SK-N-SH treated with all-trans-retinoic acid at 6 μM for 48 hours (cell line): ENCODE measurements around the gene PACSIN3.

Experiments
- ATAC-seq: fragments of 200-7000 bp; cut with Tn5 transposase; 3 replicates; pipeline ENCODE4 v1.9.1; 2020; ENCODE audit warnings: mild to moderate bottlenecking, moderate library complexity
- ARNTL ChIP-seq: fragments of 450-650 bp; formaldehyde crosslinking; IDR thresholded peaks from 2 replicates; pipeline ENCODE4 v1.5.0; 2020; ENCODE audit warnings: low read depth, mild to moderate bottlenecking, moderate library complexity, borderline replicate concordance
- BACH2 ChIP-seq: fragments of 250-450 bp; sonication (Bioruptor Pico); IDR thresholded peaks from 2 replicates; pipeline ENCODE4 v1.9.0; 2021; ENCODE audit warnings: mild to moderate bottlenecking, borderline replicate concordance
- CREB5 ChIP-seq: fragments of 250-450 bp; sonication (Bioruptor Pico); IDR thresholded peaks from 2 replicates; pipeline ENCODE4 v1.5.1; 2020; ENCODE audit warnings: low read depth, mild to moderate bottlenecking, moderate library complexity
- CSDC2 ChIP-seq: fragments of 250-450 bp; sonication (Bioruptor Pico); IDR thresholded peaks from 2 replicates; pipeline ENCODE4 v1.5.0; 2020; ENCODE audit warnings: mild to moderate bottlenecking, moderate library complexity
- GLIS3 ChIP-seq: fragments of 250-450 bp; sonication (Bioruptor Pico); IDR thresholded peaks from 2 replicates; pipeline ENCODE4 v1.5.0; 2020; ENCODE audit warnings: mild to moderate bottlenecking, moderate library complexity
- ISL1 ChIP-seq: fragments of 250-450 bp; sonication (Bioruptor Pico); IDR thresholded peaks from 2 replicates; pipeline ENCODE4 v2.1.2; 2022; ENCODE audit warnings: mild to moderate bottlenecking, moderate library complexity
- PPARA ChIP-seq: fragments of 250-450 bp; sonication (Bioruptor Pico); IDR thresholded peaks from 2 replicates; pipeline ENCODE4 v1.5.0; 2020; ENCODE audit warnings: mild to moderate bottlenecking, borderline replicate concordance
- RARB ChIP-seq: fragments of 250-450 bp; sonication (Bioruptor Pico); IDR thresholded peaks from 2 replicates; pipeline ENCODE4 v1.8.0; 2021; ENCODE audit warnings: mild to moderate bottlenecking, moderate library complexity
- SNAI2 ChIP-seq: fragments of 250-450 bp; sonication (Bioruptor Pico); IDR thresholded peaks from 2 replicates; pipeline ENCODE4 v1.5.0; 2020; ENCODE audit warnings: mild to moderate bottlenecking, moderate library complexity
- TCF4 ChIP-seq: fragments of 250-450 bp; sonication (Bioruptor Pico); IDR thresholded peaks from 2 replicates; pipeline ENCODE4 v1.8.0; 2021; ENCODE audit warnings: mild to moderate bottlenecking, moderate library complexity, borderline replicate concordance
- TOX ChIP-seq: fragments of 250-450 bp; sonication (Bioruptor Pico); IDR thresholded peaks from 2 replicates; pipeline ENCODE4 v1.8.0; 2021; ENCODE audit warnings: mild to moderate bottlenecking, moderate library complexity, borderline replicate concordance
- TSHZ2 ChIP-seq: fragments of 250-450 bp; sonication (Bioruptor Pico); IDR thresholded peaks from 2 replicates; pipeline ENCODE4 v1.5.0; 2020; ENCODE audit warnings: mild to moderate bottlenecking, moderate library complexity
- ZC3H10 ChIP-seq: fragments of 250-450 bp; sonication (Bioruptor Pico); IDR thresholded peaks from 2 replicates; pipeline ENCODE4 v1.5.1; 2021; ENCODE audit warnings: mild to moderate bottlenecking, moderate library complexity
- ZFP3 ChIP-seq: fragments of 250-450 bp; sonication (Bioruptor Pico); IDR thresholded peaks from 2 replicates; pipeline ENCODE4 v1.5.0; 2020; ENCODE audit warnings: mild to moderate bottlenecking, moderate library complexity
- ZNF8 ChIP-seq: fragments of 450-650 bp; formaldehyde crosslinking; IDR thresholded peaks from 2 replicates; pipeline ENCODE4 v1.5.0; 2020; ENCODE audit warnings: mild to moderate bottlenecking, moderate library complexity
- TF ChIP-seq, protein P1 (sequence below): fragments of 250-450 bp; sonication (Bioruptor Pico); IDR thresholded peaks from 2 replicates; pipeline ENCODE4 v1.8.0; 2021; ENCODE audit warnings: low read depth, mild to moderate bottlenecking, moderate library complexity, borderline replicate concordance
- TF ChIP-seq, protein P2 (sequence below): fragments of 250-450 bp; sonication (Bioruptor Pico); IDR thresholded peaks from 2 replicates; pipeline ENCODE4 v1.8.0; 2020; ENCODE audit warnings: mild to moderate bottlenecking, moderate library complexity, borderline replicate concordance

Gene PACSIN3

DNA sequence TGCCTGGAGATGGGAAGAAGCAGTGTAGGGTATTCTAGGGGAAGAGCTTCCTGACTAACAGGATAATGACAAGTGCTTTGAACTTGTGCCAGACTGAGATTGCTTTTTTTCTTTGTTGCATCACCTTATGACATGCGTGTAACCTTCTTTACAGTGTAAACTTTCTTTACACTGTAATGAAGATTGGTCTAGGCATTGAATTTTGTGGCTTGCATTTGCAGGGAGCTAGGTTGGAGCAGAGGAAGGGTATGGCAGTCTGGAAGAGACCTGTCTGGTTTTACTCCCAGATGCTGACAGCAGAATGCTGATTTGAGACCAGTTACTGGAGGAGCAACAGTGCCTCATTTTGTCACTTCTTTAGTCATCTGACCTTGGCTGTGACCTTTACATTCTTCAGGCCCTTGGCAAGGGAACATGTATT is 34.2 kb upstream of the PACSIN3 start:
- TF ChIP-seq ISL1 (CRISPR knock-in tag) (peak; percentile 28; the same call in 1 of the 2 replicates), ZNF8 (CRISPR knock-in tag) (no peak), ARNTL (no peak), CSDC2 (CRISPR knock-in tag) (no peak)
- TF ChIP-seq, protein P1, sequence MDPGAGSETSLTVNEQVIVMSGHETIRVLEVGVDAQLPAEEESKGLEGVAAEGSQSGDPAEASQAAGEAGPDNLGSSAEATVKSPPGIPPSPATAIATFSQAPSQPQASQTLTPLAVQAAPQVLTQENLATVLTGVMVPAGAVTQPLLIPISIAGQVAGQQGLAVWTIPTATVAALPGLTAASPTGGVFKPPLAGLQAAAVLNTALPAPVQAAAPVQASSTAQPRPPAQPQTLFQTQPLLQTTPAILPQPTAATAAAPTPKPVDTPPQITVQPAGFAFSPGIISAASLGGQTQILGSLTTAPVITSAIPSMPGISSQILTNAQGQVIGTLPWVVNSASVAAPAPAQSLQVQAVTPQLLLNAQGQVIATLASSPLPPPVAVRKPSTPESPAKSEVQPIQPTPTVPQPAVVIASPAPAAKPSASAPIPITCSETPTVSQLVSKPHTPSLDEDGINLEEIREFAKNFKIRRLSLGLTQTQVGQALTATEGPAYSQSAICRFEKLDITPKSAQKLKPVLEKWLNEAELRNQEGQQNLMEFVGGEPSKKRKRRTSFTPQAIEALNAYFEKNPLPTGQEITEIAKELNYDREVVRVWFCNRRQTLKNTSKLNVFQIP (CRISPR knock-in tag) = no peak
- TF ChIP-seq, all 23 proteins: peak for 1
- ATAC-seq = peak; percentile 54

DNA sequence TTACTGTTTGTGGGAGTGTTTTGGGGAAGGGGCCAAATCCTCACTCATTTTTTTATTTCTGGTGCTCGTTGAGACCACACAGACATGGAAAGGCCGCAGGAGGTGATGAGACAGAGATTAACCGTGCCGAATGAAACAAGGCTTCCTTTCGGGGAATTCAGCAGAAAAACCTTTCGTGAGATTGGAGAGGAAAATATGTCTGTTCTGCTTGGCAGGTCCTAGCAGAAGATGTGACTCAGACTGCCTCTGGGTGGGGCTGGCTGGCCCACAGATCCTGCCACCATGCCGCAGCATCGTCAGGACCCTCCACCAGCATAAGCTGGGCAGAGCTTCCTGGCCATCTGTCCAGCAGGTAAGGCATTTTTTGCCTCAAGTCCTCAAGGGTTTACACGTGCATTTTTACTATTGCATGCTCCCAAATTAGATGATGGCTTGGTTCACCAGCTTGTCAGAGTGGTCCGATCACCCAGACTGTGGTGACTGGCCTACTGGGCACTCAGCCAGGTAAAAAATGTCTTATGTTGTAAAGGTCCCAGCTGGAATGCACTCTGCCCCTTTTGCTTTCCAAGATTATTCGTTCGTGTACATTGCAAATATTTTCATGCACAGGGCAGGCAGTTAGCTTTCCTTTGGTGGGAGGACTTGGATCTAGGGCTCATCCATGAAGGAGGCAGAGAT is 30.0 kb upstream of the PACSIN3 start:
- 0 out of 2 replicates have a peak, but pooled peaks have one; percentile 15 for TF ChIP-seq TCF4 (CRISPR knock-in tag)
- no peak for TF ChIP-seq ARNTL
- ATAC-seq = peak; percentile 54

DNA sequence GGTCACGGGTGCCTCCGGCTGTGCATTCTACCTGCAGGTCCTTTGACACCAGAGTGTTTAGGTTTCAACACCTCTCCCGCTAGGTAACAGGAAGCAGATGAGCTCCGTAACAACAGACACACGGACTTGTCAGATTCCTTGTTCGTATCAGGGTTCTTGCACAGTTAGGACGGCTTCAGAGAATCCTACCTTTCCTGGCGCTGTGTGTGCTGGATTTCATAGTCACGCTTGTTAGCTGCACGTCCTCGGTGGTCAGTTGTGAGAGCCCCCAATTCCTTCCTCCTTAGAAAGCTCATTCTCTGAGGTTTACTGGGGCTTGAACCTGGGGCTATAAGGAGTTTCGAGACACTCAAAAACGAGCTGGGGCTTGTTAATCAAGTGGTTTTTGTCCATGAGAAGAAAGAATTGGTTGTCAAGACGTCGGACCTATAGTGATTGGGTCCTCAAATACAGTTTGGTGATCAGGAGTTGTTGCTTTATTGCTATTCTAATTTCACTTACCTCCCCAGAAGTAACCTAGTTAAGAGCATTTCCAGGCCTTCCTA is 29.2 kb upstream of the PACSIN3 start:
- peak; percentile 10 for ATAC-seq
- TF ChIP-seq TCF4 (CRISPR knock-in tag) = no peak
- TF ChIP-seq GLIS3 (CRISPR knock-in tag) = no peak
- no peak for TF ChIP-seq ZFP3 (CRISPR knock-in tag)
- TF ChIP-seq TOX = no peak
- no peak for TF ChIP-seq ZC3H10 (CRISPR knock-in tag)
- no peak for TF ChIP-seq ARNTL
- TF ChIP-seq PPARA (CRISPR knock-in tag) = no peak
- no peak for TF ChIP-seq SNAI2 (CRISPR knock-in tag)
- TF ChIP-seq ZNF8 (CRISPR knock-in tag) = no peak
- no peak for TF ChIP-seq RARB (CRISPR knock-in tag)
- TF ChIP-seq CREB5 (CRISPR knock-in tag) = no peak
- TF ChIP-seq TSHZ2 (CRISPR knock-in tag) = no peak
- TF ChIP-seq CSDC2 (CRISPR knock-in tag) = no peak
- TF ChIP-seq, protein P2, sequence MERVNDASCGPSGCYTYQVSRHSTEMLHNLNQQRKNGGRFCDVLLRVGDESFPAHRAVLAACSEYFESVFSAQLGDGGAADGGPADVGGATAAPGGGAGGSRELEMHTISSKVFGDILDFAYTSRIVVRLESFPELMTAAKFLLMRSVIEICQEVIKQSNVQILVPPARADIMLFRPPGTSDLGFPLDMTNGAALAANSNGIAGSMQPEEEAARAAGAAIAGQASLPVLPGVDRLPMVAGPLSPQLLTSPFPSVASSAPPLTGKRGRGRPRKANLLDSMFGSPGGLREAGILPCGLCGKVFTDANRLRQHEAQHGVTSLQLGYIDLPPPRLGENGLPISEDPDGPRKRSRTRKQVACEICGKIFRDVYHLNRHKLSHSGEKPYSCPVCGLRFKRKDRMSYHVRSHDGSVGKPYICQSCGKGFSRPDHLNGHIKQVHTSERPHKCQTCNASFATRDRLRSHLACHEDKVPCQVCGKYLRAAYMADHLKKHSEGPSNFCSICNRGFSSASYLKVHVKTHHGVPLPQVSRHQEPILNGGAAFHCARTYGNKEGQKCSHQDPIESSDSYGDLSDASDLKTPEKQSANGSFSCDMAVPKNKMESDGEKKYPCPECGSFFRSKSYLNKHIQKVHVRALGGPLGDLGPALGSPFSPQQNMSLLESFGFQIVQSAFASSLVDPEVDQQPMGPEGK (CRISPR knock-in tag) = no peak
- TF ChIP-seq, all 23 proteins: peak for 0

- no peak for TF ChIP-seq PPARA (CRISPR knock-in tag)
- no peak for TF ChIP-seq TSHZ2 (CRISPR knock-in tag)
- no peak for TF ChIP-seq BACH2 (CRISPR knock-in tag)
- TF ChIP-seq ZNF8 (CRISPR knock-in tag) = no peak
- no peak for TF ChIP-seq GLIS3 (CRISPR knock-in tag)
- no peak for TF ChIP-seq SNAI2 (CRISPR knock-in tag)
- ATAC-seq = peak; percentile 94
Measured at GRCh38 chr11:47213950-47214565, 27.8 kb upstream of the PACSIN3 start.
